CD14-positive monocyte (primary cell): ENCODE results near the gene KATNIP. TPM values are rescaled to one million over a fixed set of nuclear protein-coding genes. Genes with fewer than 3 reads are reported as not detected.

Source experiments
- DNase-seq, 3 donors: peaks; one replicate each; pipeline ENCODE4 v3.0.0-alpha.2; 2011 to 2022
- H2AFZ ChIP-seq: 2 replicates; pipeline ENCODE4 v1.6.0; 2012; ENCODE audit warnings: mild to moderate bottlenecking, low read depth, low read length, inconsistent platforms; ENCODE audit not compliant: insufficient read depth, poor library complexity, severe bottlenecking
- H3K27ac ChIP-seq, 2 donors: 1 replicate in 1 of 2; 2 replicates in 1 of 2; pipeline ENCODE4 v1.5.1; 2012 to 2013; ENCODE audit warnings: low read length in 2 of 2, control low read depth in 1 of 2, inconsistent platforms in 1 of 2, low read depth in 1 of 2, mild to moderate bottlenecking in 1 of 2
- H3K27me3 ChIP-seq, 2 donors: one replicate each; pipeline versions ENCODE4 v1.6.0 to v1.6.1; 2011 to 2013; ENCODE audit warnings: low read length in 2 of 2; ENCODE audit not compliant: control insufficient read depth in 2 of 2, insufficient read depth in 2 of 2
- H3K36me3 ChIP-seq, 2 donors: replicated peaks in 1 of 2; 1 replicate in 1 of 2; 2 replicates in 1 of 2; pipeline versions ENCODE4 v1.5.1 to v1.6.1; 2012 to 2013; ENCODE audit warnings: low read length in 2 of 2, control low read depth in 1 of 2, inconsistent platforms in 1 of 2, mild to moderate bottlenecking in 1 of 2; ENCODE audit not compliant: insufficient read depth in 2 of 2, control insufficient read depth in 1 of 2
- H3K4me1 ChIP-seq, 2 donors: 1 replicate in 1 of 2; 2 replicates in 1 of 2; pipeline versions ENCODE4 v1.5.1 to v1.6.1; 2012 to 2013; ENCODE audit warnings: low read length in 2 of 2, control low read depth in 1 of 2, inconsistent platforms in 1 of 2, mild to moderate bottlenecking in 1 of 2, moderate library complexity in 1 of 2; ENCODE audit not compliant: insufficient read depth in 2 of 2, control insufficient read depth in 1 of 2
- H3K4me2 ChIP-seq: replicated peaks from 2 replicates; pipeline ENCODE3; 2012; ENCODE audit warnings: low read length, moderate library complexity, mild to moderate bottlenecking; ENCODE audit not compliant: poor library complexity, severe bottlenecking; ENCODE audit errors: extremely low read depth
- H3K4me3 ChIP-seq, 3 experiments: fragments of 200-600 bp in 1 of 3; sonication (generic) in 1 of 3; replicated peaks in 1 of 3; 1 replicate in 2 of 3; 2 replicates in 1 of 3; pipeline ENCODE4 v1.5.1; 2011 to 2013; ENCODE audit warnings: low read length in 3 of 3, mild to moderate bottlenecking in 3 of 3, control low read depth in 2 of 3, low read depth in 2 of 3, inconsistent platforms in 1 of 3, moderate library complexity in 1 of 3
- H3K79me2 ChIP-seq: 2 replicates; pipeline ENCODE4 v1.6.0; 2012; ENCODE audit warnings: mild to moderate bottlenecking, control low read depth, inconsistent platforms, low read length, moderate library complexity; ENCODE audit not compliant: insufficient read depth
- H3K9ac ChIP-seq: 2 replicates; pipeline ENCODE4 v1.6.0; 2017; ENCODE audit warnings: low read length, mild to moderate bottlenecking; ENCODE audit not compliant: insufficient read depth, poor library complexity, severe bottlenecking
- H3K9me3 ChIP-seq, 2 donors: replicated peaks in 1 of 2; 1 replicate in 1 of 2; 2 replicates in 1 of 2; pipeline versions ENCODE4 v1.5.1 to v1.6.1; 2012 to 2013; ENCODE audit warnings: low read length in 2 of 2, control low read depth in 1 of 2; ENCODE audit not compliant: control insufficient read depth in 1 of 2, insufficient read depth in 1 of 2
- H4K20me1 ChIP-seq: 2 replicates; pipeline ENCODE4 v1.6.0; 2012; ENCODE audit warnings: mild to moderate bottlenecking, low read length, control low read depth, moderate library complexity; ENCODE audit not compliant: insufficient read depth
- H3K27ac Mint-ChIP-seq, 7 donors: one replicate each; pipeline ENCODE4 v1.8.0; 2020; ENCODE audit warnings: mild to moderate bottlenecking in 7 of 7, mixed read lengths in 7 of 7, moderate library complexity in 6 of 7, inconsistent platforms in 2 of 7
- H3K27me3 Mint-ChIP-seq, 3 donors: one replicate each; pipeline ENCODE4 v1.8.0; 2021 to 2022; ENCODE audit warnings: low read depth in 3 of 3, mild to moderate bottlenecking in 3 of 3, mixed read lengths in 3 of 3, moderate library complexity in 3 of 3, inconsistent platforms in 1 of 3
- H3K36me3 Mint-ChIP-seq, 2 donors: one replicate each; pipeline ENCODE4 v1.8.0; 2020; ENCODE audit warnings: mixed read lengths in 2 of 2, inconsistent platforms in 1 of 2, mild to moderate bottlenecking in 1 of 2
- H3K4me1 Mint-ChIP-seq: one replicate; pipeline ENCODE4 v1.8.0; 2020; ENCODE audit warnings: mild to moderate bottlenecking, mixed read lengths
- H3K4me3 Mint-ChIP-seq, 2 donors: one replicate each; pipeline ENCODE4 v1.8.0; 2020; ENCODE audit warnings: mild to moderate bottlenecking in 2 of 2, mixed read lengths in 2 of 2, moderate library complexity in 1 of 2
- H3K9me3 Mint-ChIP-seq, 7 donors: one replicate each; pipeline ENCODE4 v1.8.0; 2020 to 2022; ENCODE audit warnings: mixed read lengths in 7 of 7, mild to moderate bottlenecking in 6 of 7, moderate library complexity in 6 of 7, inconsistent platforms in 2 of 7
- CTCF ChIP-seq: fragments of 200-600 bp; IDR thresholded peaks from one replicate; pipeline ENCODE4 v1.8.0; 2022; ENCODE audit warnings: antibody characterized with exemption, mild to moderate bottlenecking
- WGBS: methylation state at CpG from one replicate; pipeline ENCODE4 v1.1.5; 2013; ENCODE audit warnings: missing lambda C conversion rate; ENCODE audit not compliant: insufficient coverage; 5-methylcytosine and 5-hydroxymethylcytosine counted together
- intact Hi-C, 2 donors: fragments of 100-400 bp; cut with micrococcal nuclease; formaldehyde crosslinking; loops; one replicate each; pipeline versions ENCODE4 v1.15.0 to v1.15.1; 2023
- polyA plus RNA-seq, 3 donors: library from polyadenylated mRNA; depleted of rRNA in 1 of 3; unstranded in 2 of 3; stranded (reverse) in 1 of 3; fragments of 300-500 nt in 2 of 3; fragments of >200 nt in 1 of 3; fragmentation: Illumina TruSeq in 2 of 3; gene quantifications; 1 replicate in 2 of 3; 2 replicates in 1 of 3; pipeline ENCODE4 v1.2.3, GENCODE V29; 2012 to 2021

The KATNIP gene
- polyA plus RNA-seq, 3 donors: 2.4 to 28.0 (median 5.0) TPM

- intact Hi-C loops: no loop called here
- H3K4me1 ChIP-seq: no peaks in the 10 kb centered on the region
- peaks cover 89 to 95% of the 10 kb centered on the region in 2 donors for H3K36me3 Mint-ChIP-seq
- no peak overlapping the region for H3K9ac ChIP-seq
- H3K4me2 ChIP-seq: no peak overlapping the region
- H2AFZ ChIP-seq: no peak overlapping the region
- peaks cover 87 to 99% of the 10 kb centered on the region in 2 donors for H3K36me3 ChIP-seq
- no peak overlapping the region for H3K27ac ChIP-seq
- no peaks in the 10 kb centered on the region for H3K27me3 ChIP-seq
- H3K4me3 ChIP-seq: no peak overlapping the region
- H3K9me3 ChIP-seq: no peaks in the 10 kb centered on the region
- H4K20me1 ChIP-seq: peaks cover 4% of the 10 kb centered on the region
- peaks cover 0 to 2% (median 0%) of the 10 kb centered on the region in 7 donors for H3K9me3 Mint-ChIP-seq
- no peak for DNase-seq
- H3K27me3 Mint-ChIP-seq: no peaks in the 10 kb centered on the region
- WGBS: 13% methylated on average over 15 of the region's 19 CpGs
- H3K27ac Mint-ChIP-seq: peak overlapping the region in 1 of 7 donors; percentile 10
- no peaks in the 10 kb centered on the region for H3K79me2 ChIP-seq
- no peak overlapping the region for H3K4me3 Mint-ChIP-seq
- peaks cover 15% of the 10 kb centered on the region for H3K4me1 Mint-ChIP-seq
- no peak for TF ChIP-seq CTCF
These were observed 17.8 kb upstream of the KATNIP start for GRCh38 chr16:27531826-27532800.

GRCh38 chr16:27534256-27534655 lies 15.7 kb upstream of the KATNIP start:
- no peak for TF ChIP-seq CTCF
- Histone ChIP-seq H3K4me2 (no peak overlapping the region), H3K27ac (no peak overlapping the region), H3K27me3 (no peaks in the 10 kb centered on the region), H2AFZ (no peak overlapping the region), H3K9me3 (no peaks in the 10 kb centered on the region), H4K20me1 (peaks cover 8% of the 10 kb centered on the region), H3K36me3 (peaks cover 85 to 99% of the 10 kb centered on the region in 2 donors), H3K4me1 (no peaks in the 10 kb centered on the region), H3K4me3 (no peak overlapping the region), H3K79me2 (no peaks in the 10 kb centered on the region), H3K9ac (no peak overlapping the region)
- Mint-ChIP-seq H3K36me3 (peaks cover 87 to 95% of the 10 kb centered on the region in 2 donors), H3K4me1 (peaks cover 15% of the 10 kb centered on the region), H3K27ac (no peak overlapping the region), H3K4me3 (no peak overlapping the region), H3K9me3 (no peaks in the 10 kb centered on the region), H3K27me3 (no peaks in the 10 kb centered on the region)
- WGBS: 92% methylated on average over 2 of the region's 4 CpGs
- no peak for DNase-seq
- intact Hi-C loops: no loop called here
